ENCODE results near the gene FAM174B.
A peak's percentile ranks its signal among the peaks of the same experiment; 100 is the strongest.

The FAM174B gene

DNA sequence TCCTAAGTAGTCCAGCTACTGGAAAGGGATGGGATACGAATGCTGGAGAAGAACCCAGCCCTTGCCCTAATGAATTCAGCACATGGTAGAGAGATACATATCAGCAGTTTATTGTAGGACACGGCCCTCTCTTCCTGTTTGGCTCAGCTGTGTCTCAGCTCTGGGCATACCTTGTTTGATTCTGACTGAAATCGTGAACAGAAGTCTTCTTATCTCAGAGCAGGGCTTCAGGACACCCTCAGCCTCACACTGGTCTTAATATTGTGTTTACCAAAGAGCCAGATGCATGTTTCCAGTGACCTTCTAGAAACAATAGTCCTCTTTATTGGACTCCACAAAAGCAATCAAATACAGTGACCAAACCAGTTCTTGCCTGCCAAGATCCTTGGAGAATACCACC lies 54.7 kb downstream of the FAM174B start:
- DNase-seq (ENCODE audit: low spot score) = no peak

DNA sequence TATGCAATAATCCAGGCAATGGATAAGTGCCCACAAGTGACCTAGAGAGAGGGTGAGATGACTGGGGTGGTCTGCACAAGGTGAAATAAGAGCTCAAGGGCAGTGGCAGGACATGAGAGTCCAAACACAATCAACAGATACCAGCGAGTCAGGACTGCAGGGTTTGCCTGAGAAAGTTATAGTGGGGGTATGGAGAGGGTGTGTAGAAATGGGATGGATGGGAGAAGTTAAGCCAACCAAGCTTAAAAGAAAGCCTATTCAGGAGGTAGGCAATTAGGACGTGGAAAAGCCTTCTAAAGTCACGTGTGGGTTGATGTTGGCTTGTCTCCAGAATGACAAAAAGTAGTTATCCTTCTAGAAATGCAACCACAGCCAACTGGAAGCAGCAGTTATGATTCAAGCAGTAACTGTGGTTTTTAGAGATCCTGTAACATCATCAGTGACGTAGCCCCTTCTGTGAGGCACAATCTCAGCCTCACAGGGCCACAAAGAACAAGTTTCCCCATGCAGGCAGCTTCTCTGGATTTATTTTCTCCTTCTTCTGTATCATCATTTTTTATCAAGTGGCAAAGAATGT lies 56.1 kb downstream of the FAM174B start:
- no peak for DNase-seq (ENCODE audit: low spot score)

DNA sequence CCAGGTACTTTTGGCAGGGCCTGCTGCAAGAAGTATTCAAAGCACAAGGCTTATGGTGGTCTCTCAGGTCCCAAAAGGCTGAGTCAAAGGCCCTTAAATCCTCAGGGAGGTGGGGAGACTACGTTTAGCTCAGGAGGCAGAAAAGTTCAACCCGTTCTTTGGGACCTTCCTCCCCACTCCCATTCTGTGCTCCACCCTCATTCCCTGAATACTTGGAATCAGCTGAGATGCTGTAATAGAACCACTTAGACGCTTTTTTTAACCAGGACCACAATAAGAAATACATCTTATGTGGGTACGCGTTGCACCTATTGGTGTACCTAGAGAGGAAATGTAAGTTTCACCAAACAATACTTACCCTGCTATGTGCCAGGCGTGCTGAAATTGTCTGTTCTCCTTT lies 58.0 kb downstream of the FAM174B start:
- no peak for DNase-seq (ENCODE audit: low spot score)

DNA sequence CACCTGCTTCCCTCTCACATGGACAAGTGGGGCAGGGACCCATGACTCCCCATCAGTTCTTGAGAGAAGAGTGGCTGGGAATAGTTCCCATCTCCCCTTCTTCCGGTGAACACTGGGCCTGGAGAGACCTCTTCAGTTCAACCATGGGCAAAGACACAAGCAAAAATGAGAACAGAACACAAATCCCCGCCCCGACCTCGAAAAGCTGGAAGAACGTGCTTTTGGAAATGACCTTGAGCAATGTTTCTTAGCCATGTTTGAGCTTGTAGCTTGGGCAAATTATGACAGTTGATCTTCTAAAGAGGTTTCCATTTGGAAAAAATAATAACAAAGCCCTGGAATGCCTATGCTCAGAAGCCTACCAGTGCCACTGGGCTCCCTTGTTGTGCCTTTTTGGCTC lies 59.0 kb downstream of the FAM174B start:
- DNase-seq (ENCODE audit: low spot score) = no peak

DNA sequence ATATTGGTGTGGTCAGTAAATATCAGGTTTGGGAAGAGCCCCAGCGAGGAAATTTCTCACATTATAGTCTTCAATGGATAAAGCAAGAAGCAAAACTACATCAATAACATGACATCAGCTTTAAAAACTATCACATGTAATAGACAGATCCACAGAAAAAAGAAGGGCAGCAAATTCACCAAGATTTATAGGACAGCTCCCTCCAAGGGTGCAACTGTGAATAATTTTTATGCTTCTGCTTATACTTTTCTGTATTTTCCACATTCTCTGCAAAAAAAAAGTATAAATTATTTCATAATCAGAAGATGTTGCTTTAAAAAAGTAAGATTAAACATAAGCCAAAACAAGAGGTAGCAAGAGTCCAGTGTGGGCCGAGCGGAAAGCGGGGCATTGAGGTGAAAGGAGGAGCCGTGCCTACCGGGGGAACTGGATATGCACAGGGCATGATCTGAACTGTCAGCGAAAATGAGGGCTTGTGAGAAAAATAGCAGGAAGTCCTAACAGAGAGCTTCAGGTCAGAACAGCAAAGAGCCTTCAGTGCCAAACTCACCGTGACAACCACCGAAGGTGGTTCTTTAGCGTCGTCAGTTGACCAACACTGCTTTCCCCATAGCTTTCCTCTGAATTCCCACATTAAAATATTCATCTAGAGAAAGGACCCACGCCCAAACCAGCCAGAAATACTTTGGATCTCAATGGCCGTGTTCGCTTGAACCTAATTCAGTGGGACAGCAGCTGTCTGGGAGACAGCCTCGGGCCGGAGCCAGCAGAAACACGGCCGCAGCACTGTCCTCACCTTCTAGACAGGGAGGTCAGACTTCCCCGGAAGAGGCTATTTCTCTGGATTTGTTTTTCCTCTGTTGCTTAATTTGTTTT lies 59.8 kb downstream of the FAM174B start:
- DNase-seq (ENCODE audit: low spot score) = no peak

DNA sequence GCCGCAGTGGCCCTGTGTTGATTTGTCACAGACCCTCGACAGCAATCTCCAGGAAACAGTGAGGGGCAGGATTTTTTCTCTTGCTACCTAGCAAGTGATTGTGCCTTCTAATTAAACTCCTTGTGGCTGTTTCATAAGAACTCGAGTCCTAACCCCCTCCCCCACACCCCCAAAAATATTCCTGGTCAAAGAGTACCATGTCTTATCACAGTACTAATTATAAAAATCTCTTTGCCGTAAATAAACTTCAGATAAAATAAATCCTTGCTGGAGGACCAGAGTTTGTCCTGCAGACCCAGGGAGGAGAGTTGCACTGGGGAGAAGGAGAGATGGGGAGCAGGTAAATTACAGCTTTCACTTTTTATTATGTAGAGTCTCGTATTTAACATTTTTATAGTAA lies 64.3 kb downstream of the FAM174B start:
- no peak for DNase-seq (ENCODE audit: low spot score)

DNA sequence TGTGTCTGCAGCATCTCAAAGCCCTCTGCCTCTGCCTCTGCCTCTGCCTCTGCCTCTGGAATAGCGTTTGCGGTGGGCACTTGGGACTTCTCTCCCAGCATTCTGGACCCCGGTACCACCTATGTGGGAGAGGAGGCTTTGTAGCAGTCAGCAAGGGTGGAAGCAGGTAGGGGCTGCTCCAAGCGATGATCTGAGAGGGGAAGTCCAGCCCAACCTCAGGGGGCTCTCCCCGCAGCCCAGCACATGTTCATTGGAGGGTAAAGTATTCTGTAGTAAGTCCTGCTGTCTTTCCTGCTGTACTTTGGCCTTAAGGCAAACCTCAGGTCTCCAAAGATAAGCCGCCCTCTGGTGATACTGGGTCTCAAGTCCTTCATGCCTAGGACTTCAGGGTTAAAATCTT lies 68.6 kb downstream of the FAM174B start:
- DNase-seq (ENCODE audit: low spot score) = no peak

DNA sequence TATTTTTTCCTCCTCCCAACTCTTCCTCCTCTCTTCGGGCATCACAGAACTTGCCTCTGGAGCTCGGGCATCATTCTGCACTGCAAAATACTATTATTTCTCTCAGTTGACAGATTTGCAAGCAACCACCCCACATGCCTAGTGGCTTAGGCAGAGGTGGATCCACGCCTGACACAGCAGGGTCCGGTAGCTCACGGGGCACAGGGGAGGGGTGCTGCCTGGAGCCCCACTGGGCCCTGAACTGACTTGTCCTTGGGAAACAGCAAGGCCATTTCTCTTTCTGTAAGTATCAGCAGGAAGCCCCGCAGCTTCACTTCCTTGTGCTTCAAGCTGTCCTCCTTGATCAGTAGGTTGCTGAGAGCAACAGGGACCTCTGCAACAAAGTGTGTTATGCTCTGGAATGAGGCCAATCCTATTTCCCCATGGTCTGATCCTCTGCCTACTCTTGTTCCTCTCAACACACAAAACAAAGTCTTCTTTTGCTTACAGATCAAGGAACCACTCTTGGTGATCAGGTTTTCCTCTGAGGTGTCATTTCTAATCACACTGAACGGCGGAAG lies 69.1 kb downstream of the FAM174B start:
- no peak for DNase-seq (ENCODE audit: low spot score)

DNA sequence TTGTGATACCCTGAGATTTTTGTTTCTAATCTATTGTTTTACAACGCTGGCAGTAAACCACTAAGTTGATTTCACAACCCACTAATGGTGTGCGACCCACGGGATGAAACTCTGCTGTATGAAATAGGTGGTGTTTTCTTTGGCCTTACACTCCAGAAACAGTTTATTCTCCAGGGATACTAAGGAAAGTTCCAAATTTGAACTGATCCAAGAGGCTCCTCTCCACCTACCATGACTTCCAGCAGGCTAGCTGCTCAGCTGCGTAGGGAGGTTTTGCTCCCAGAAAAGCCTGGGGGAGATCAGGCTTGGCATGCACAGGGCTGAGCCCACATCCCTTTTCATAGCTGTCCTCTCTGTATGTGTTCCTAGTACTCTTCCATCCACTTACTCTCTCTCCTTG lies 71.5 kb downstream of the FAM174B start:
- no peak for DNase-seq (ENCODE audit: low spot score)

DNA sequence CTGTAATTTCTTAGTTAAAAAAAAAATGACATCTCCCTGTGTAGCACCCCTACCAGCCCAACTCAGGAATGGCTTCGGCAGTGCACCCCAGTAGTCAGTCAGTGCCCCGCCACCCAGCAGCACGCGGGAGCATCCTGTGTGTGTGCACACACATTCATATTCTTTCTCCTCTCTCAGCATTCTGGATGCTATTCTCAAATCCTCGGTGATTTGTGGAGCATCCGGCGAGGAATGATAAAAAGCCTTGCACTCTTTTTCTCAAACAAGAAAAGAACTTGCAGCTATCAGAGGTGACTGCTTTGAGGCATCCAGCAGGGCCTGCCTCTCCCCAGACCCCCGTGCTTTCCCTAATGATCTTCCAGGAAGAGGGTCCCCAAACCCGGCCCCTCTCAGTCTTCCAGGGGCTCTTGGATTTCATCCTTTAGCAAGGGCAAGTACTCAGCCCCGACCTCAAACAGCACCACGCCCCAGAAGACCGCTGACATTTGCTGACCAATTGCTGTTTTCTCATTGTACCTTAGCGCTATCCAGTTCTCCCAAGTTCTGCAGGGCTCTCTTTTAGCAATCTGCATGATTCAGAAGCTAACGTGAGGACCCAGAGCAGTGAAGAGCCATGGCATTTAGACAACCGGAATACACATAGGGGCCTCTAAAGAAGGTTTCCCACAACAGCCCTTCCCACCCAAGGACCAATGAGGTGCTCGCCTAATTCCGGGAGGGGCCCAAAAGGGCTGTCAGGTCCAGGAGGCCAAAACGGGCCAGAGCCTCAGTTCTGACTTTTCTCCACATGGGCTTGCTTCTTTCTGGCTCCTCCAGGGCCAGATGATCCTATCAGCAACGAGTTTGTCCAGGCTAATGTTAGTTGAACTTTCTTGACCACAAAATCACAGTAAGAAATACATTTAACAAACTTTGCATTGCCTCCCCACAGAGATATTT lies 72.2 kb downstream of the FAM174B start:
- DNase-seq (ENCODE audit: low spot score) = peak; percentile 36

DNA sequence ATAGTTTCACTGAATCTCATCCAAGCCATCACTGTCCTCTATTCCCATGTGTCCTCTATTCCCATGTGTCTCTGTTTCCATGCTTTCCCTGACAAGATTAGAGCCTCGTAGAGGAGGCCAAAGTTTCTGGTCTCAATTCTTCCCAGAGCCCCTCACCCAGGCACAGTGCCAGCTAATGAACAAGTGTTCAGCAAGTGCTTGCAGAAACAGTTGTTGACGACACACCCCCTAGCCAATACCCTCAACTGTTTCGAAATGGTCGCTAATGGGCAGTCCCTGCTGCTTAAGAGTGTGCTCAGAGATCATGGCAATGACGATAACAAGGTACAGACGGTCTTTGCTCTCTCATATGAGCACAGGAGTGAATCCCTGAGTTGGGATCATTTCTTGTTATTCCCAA lies 73.4 kb downstream of the FAM174B start:
- peak; percentile 57 for DNase-seq (ENCODE audit: low spot score)

DNA sequence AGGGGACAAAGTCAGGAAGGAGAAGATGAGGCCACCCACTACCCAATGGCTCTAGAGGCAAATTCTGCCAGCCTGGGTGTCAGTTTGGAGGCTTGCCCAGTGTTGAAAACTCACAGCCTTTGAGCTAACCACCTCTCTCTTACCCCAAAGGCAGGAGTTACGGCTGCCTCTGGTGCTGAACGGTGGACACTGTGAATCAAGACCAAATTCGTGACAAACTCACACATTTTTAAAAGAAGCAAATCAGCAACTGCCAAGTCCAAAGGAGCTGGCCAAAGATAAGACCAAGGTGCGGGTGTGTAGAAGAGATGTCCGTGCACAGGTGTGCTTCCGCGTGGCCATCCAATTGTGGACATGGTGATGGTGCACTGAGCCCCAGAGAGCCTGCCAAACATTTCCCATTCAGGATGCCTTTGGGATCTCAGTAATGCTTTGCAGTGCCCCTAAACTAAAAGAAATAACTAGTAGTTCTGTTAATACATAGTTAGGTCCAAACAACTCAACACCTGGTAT lies 74.6 kb downstream of the FAM174B start:
- peak; percentile 14 for DNase-seq (ENCODE audit: low spot score)

DNA sequence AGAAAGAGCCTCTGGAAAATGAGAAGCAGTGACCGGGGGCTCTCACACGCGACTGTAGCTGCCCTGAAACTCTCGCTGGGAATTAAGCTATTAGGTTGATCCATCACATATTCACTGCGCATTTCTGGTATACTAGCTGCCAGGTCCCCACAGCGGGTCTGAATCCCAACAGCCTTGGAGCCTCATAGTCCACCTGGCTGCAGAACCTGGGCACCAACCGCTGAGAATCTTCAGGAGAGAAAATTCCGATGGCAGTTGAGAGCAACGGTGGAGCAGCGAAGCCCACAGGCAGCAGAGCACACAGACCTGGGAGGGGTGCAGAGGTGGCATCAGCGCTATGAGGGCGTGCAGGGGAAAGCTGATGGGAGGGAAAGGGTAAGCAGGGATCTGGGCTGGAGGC lies 75.1 kb downstream of the FAM174B start:
- DNase-seq (ENCODE audit: low spot score) = no peak

DNA sequence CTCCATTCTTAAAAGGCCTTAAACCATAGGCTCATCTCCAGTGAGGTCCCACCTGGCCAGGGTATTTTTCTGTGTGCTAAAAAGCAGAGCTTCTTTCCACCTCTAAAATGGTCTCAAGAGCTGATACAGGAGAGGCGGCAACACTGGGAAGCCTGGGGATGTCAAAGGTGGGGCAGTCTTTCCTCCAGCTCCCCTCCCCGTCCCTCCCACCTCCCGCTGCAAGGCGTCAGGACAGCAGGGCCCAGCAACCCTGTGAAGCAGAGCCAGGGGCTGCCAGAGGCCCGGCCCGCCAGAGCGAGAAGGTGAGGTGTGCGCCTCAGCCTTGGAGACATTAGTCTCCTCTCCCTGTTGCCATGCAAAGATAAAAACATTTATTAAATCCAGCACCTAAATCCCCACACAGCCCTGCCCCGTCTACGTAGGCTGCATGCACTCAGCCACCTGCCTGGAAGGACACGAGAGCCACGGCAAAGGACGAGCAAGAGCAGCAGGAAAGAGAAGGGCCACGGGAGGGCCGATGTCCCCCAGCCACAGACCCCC lies 75.6 kb downstream of the FAM174B start:
- DNase-seq (ENCODE audit: low spot score) = peak; percentile 28

DNA sequence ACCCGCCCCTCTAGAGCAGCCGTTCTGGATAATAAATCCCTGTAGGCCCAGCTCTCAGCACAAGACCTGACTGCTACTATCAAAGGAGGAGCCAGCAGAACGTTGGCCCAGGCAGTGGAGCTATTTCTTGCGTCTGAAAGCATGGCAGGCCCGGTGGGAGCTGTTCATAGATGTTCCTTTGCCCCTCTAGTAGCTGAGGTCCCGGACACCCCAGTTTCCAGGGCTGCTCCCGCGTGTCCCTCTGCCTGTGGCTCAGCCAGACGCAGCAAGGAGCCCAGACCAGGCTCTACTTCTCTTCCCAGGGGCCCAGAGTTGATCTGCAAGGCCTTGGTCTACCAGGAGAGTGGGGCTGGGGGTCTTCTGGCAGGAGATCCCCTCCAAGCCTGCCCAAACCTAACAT lies 76.1 kb downstream of the FAM174B start:
- DNase-seq (ENCODE audit: low spot score) = peak; percentile 46

DNA sequence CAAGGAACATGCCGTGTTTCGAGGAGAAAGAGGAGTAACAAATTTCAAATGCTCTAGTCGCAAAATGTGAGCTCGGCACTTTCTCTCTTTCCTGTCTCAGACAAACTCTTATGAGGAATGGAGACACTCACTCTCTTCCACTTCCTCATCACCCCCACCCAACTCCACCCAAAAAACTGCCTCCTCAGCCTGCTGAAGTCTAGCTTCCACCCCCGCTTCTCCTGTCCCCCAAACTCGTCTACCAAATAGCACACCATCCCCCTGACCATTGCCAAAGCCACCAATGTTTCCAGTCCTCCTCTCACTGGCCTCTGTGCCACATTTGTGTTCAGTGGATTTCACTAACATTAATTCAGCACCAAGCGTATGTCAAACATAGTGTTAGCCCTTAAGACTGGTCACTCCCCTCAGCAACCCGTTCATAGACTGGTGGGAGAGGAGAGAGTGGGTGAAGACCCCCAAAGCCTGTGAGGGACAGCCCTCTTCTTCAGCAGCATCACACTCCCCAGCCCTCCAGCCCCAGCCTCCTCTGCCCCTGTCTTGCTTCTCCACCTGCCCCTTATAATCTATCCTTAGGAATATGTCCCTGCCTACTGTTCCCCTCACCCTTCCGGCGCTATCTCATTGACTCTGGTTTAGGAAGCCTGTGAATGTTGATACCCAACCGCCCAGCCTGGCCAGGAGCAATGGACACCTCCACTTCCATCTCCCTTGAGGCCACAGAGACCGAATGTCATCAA lies 77.3 kb downstream of the FAM174B start:
- peak; percentile 51 for DNase-seq (ENCODE audit: low spot score)

DNA sequence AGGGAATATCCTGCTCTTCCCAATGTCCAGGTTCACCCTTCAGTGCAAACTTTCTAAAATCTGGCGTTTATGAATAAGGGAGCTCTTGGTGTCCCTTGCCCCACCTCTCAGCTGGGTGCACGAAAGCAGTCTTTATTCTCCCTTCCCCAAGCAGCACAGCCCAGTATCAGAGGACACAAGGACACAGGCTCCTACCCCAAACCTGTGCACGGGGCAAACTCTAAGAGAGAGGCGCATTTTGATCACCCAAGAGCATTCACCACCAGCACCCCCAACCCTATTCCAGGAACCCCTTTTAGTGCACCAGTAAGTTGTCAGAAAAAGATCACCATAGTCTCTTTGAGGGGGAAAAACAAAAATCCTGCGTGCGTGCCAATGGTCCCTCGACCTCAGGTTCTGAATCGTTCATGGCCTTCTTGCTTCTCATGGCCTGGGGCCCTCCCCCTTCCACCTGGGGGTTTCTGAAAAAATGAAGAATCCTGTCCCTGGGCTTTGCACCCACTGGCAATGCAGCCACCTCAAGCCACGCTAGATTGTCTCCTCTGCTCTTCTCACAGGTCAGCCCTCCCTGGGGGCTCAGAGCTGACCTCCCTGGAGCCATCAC lies 78.9 kb downstream of the FAM174B start:
- DNase-seq (ENCODE audit: low spot score) = peak; percentile 37

DNA sequence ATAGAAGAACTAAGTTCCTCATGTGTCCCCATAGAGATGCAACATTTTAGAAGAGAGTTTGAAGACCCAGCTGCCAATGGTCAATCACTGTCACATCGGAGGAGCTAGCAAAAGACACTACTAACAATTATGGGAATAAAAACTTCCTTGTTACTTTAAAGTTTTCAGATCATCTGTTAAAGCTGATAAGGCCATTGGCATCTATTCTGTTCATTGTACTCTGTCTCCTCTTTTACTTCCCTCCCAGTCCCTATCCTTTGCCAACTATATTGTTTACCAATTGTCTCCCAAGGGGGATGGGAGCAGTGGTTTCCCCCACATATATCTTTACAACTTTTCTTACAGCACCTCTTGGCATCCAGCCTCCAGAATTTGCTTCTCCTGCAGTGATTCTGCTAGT lies 81.0 kb downstream of the FAM174B start:
- no peak for DNase-seq (ENCODE audit: low spot score)

DNA sequence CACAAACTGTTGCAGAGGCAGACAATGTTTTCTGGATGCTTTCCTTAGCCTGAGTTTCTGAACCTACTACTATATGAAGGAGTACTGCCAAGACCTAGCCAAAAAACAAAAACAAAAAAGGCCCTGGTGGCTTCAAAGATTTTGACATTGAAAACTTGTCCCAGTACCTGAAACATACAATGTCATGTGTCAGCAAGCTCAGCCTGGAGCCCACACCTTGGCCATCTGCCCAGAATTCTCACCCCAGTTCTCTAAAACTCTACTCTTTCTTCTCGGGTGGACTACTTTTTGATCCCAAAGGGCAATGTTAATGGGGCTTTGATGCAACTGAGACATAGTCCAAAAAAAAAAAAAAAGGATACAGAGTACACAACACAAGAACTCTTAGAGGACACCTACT lies 81.4 kb downstream of the FAM174B start:
- no peak for DNase-seq (ENCODE audit: low spot score)

DNA sequence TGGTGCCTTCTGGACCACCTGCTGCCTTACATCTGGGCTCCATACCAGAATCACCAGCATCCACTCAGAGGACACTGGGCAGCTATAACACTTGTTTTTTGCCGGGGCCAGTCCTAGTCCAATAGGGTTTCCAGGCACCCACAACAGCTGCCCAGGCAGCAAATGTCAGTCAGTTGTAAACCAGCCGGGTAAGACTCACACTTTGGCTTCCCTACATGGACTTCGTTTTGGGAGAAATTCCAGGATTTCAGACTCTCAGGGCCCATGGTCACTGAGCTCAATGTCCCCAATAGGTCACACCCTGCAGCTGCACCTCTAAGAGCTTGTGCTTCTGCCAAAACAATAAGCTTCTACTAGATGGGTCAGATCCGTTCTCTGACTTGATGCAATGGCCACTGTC lies 83.8 kb downstream of the FAM174B start:
- DNase-seq (ENCODE audit: low spot score) = no peak

DNA sequence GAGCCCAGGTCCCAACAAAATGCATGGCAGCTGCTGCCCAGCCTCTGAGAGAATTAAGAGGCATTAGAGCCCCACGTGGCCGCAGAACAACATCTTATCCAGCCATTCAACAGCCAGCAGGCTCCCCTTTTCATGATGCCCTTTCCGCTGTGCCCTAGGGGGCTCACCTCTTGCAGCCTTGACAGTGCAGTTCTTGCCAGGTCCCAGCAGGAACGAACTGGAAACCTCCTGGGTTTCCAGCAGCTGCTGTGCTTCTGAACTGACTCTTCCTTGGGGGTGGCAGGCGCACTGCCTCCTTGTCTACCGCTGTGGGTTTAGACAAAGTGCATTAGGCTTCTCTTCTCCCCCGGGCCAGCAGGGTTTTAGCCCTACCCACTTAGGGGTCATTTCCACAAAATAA lies 85.2 kb downstream of the FAM174B start:
- DNase-seq (ENCODE audit: low spot score) = no peak

All from left forelimb (tissue), 1 donor.